GM19438 (cell line): ENCODE data around the gene NRG3.

Experiments used
- ATAC-seq: cut with Tn5 transposase; IDR thresholded peaks from one replicate; pipeline ENCODE4 v1.9.1; 2021; ENCODE audit warnings: low read depth; ENCODE audit not compliant: unreplicated experiment

The NRG3 gene

DNA sequence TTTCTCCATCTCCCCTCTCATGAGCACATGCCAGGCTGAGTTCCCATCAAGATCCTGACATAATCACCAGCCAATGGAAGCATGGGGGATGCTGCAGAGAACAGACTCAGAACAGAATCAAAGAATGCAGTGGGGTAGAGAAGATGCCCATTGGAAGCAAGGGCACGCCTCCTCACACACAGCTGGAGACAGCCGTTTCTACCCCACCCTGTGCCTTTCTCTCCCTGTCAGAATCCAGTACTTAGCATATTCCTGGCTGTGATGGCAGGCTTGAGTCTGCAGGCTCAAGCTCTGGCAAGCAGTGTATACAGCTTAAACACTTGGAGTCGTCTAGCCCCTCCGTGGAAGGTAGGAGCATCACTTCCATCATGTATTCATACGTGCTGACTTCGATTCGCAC lies 867.9 kb downstream of the NRG3 start:
- no peak for ATAC-seq

- ATAC-seq = no peak
Measured at GRCh38 chr10:82750538-82750937, 875.5 kb downstream of the NRG3 start.

DNA sequence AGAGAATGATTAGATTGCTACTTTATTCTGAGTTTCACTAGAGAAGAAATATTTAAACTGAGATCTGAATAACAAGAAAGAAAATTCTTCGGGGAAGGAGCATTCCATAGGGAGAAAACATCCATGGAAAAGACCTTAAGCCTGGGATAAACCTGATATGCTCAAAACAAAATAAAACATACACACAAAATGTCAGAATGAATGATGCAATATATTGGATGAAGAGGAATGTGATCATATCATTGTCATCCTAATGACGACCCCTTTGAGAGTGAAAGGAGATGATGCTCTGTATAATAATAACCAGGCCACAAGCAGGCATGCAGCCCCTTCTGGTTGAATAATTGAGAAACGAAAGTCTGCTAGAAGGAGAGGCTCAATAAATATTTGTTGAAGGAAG lies 882.4 kb downstream of the NRG3 start:
- ATAC-seq = no peak

DNA sequence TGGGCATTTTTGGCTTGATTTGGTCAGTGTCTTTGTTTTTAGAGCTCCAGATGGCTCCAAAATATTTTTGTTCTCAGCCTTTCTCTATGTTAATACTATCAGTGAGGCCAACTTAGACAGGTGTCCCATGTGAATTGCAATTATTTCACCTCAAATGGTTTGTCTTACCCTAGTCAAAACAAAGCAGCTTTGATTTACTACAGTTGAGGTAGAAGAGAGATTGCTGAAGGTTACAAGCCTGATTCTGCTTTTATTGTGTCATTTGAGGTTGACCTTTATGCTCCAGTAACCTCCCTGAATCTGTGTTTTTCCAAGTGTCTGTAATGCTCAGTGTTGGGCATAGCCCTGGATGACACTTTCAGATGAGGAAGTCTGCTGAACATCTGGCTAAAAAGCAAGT lies 882.9 kb downstream of the NRG3 start:
- ATAC-seq = no peak

GRCh38 chr10:82759050-82759449 lies 884.1 kb downstream of the NRG3 start:
- no peak for ATAC-seq

GRCh38 chr10:82762641-82763040 lies 887.6 kb downstream of the NRG3 start:
- ATAC-seq = no peak

DNA sequence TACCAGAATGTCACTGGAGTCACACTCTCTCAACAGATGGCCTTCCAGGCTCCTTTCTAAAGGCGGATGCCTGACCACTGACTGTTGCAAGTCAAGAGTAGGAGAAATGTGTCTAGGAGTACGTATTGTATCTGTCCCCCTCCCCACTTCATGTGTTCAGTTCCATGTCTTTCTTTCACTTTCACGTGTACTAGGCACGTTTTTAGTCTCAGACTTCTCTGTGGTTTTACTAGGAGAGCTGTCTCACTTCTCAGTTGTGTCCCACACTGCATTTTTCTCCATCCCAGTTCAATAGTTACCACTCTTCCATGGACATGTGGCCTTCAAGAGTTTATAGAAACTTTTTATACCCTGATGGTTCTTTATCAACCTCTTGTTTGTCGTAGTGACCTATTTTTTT lies 893.0 kb downstream of the NRG3 start:
- ATAC-seq = no peak

GRCh38 chr10:82778908-82779307 lies 903.9 kb downstream of the NRG3 start:
- ATAC-seq = no peak

DNA sequence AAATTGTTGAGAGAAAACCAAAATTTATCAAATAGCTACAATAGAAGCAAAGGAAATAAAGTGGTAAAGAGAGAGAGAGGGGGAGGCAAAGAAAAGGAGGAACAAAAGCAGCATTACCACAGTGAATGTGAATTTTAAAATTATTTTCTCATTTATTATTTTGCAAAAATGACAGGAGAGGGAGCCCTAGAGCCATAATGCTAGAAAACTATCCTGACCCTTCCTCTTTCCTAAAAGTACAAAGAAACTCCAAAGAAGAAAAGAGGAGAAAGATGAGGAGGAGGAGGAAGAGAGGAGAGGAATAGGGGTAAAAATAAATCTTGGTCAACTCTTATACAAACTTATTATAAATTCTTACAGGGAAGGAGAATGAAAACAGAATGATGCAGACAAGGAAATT lies 921.5 kb downstream of the NRG3 start:
- ATAC-seq = no peak

GRCh38 chr10:82801289-82801688 lies 926.3 kb downstream of the NRG3 start:
- no peak for ATAC-seq

- no peak for ATAC-seq
Measured at GRCh38 chr10:82811621-82812020, 936.6 kb downstream of the NRG3 start.

- no peak for ATAC-seq
Measured at GRCh38 chr10:82813856-82814255, 938.9 kb downstream of the NRG3 start.

DNA sequence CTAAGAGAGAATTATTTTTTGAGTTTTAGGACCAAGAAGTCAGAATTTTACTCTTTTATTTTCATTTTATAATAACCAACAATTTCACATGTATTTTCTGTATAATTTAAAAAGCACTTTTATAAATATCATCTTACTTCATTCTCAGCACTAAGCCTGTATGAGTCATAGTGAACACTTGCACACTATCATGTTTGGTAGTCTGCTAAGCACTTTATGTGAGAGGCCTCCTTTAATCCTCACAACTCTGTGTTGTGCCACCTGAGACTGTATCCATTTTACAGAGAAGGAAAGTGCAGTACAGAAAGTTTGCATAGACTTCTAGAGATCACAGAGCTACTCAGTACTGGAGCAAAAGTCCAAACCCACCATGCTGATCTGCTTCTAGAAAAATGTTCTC lies 939.6 kb downstream of the NRG3 start:
- no peak for ATAC-seq

DNA sequence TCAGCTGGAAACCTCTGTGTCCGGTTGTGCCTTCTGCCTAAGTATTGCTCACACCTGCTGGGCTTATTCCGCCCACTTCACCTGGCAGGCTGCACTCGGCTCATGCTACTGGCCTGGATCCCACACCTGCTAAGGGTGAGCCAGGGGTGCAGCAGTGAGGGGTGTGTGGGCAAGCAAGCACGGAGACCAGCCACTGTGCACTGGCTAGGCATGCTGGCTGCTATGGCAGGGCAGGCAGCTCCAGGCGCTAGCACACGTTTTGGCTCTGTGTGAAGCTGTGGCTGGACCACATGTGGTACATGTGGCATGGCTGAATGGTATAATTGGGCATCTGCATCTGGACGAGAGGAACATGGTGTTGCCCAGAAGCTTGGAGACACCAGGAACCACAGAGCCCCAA lies 940.7 kb downstream of the NRG3 start:
- no peak for ATAC-seq

GRCh38 chr10:82817676-82818422 lies 942.9 kb downstream of the NRG3 start:
- ATAC-seq = no peak

DNA sequence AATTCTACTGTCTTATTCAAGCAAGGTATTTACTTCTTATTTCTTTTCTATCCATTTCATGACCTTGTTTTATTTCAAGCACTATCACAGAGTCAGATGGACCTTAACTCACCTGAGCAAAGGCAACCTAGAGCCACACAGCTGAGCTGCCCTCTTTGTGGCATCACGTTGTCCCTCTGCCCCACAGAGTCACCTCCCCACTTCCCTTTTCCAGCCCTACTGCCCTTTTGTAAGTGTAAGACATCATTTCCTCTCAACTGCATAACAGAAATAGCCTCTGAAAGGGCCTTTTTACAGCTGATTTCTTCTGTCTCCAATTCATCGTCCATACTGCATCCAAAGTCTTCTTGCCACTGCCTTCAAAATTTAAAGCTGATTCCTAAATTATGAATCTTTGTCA lies 946.0 kb downstream of the NRG3 start:
- ATAC-seq = no peak

DNA sequence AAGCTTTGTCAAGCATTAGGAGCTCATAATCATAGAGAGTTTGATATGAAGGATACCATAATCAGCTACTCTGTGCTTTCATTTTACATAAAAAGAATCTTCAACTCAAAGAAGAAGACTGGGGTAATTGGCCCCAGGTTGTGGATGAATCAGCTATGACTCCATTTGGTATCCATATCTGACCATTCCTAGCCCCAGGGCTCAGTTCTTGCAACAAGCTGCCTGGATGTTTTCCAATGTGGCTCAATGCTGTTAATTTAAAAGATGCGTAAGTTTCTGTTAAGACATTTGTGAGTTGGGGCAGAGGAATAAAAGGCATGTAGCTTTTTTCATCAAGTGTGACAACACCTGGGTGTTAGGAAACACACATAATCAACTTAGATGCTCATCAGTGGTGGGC lies 951.1 kb downstream of the NRG3 start:
- ATAC-seq = no peak

DNA sequence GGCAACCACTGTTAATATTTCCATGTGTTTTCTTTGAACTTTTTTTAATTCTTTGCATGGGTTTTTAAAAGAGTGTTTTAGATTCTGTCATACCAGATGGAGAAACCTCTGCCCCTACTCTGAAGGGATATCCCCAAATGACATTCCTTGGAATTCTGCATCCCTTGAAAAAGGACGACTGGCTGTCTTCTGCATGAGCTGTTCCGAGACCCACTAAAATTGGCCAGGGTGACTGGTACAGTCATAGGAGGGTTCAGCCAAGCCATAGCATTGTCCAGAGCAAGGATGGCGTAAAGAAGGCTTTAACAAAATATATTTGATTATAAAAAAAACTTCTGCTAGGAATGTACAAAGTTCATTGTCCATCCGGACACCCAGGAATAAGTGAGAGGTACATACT lies 952.9 kb downstream of the NRG3 start:
- no peak for ATAC-seq

DNA sequence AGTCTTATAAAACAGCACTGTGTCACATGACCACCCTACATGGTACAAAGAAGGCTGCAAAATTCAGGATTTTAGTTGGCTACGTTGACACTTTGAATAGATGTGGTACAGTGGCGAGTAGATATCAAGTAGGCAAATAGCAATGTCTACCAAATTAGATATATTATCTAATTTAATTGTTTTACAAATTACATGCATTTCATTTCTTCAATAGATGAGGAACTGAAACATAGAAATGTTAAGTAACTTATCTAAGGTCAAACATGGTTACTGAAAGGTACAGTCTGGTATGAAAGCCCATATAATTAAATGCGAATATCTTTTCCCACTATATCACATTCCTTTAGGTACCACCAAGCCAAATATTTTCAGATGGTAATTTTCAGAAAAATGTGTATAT lies 972.2 kb downstream of the NRG3 start:
- ATAC-seq = no peak

DNA sequence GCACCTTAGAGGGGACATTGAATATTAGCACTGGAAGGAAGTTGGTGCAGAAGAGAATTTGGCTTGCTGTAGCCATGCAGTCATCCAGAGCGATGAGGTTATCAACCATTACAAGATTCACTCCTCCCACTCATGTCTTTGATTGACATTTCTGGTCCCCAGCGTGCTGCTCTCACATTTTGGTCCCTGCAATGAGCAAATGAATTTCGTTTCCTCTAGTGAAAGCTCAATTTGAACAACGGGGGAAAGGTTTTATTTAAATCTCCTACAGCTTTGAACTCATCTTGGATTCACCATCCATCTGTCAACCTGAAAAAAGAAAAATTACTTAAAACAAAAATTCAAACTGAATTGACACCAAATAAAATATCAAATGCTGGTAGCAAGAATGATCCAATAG lies 975.2 kb downstream of the NRG3 start:
- no peak for ATAC-seq

DNA sequence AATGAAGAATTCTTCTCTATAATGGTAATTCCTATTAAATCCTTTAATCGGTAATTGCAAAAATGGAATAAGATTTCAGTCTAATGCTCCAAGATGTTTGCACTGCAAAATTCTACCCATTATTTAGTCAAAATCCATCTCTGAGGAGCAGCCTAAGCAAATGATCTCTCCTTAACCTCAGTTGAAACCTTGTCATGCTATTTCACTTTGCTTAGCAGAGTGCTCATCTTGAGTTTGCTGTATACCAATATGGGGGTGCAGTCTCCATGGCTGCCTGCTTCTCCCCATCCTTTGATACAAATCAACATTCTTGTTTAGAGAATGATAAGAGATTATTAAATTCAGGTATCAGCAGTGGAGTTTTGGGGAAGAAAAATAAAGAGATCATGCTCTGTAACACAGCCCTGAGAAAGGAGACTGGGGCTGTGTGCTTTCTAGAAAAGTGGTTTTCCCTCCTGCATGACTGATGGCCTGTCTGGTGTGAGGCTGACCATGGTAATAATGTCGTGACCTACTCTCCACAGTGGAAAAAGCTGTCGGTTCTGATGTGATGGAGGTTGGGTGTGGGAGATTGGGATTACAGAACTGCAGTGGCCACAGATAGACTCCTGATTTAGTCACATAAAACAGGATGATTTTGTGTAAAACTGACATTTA lies 982.1 kb downstream of the NRG3 start:
- no peak for ATAC-seq

- ATAC-seq = no peak
Measured at GRCh38 chr10:82861889-82862288, 986.9 kb downstream of the NRG3 start.
